HG02571 (cell line): Measurements from ENCODE around the gene OR1Q1.
"Not testable (repeated sequence)": the region's sequence is repeated elsewhere in the genome, so short reads cannot be mapped to it uniquely, and the experiment has no call there.

Experiments
- ATAC-seq: cut with Tn5 transposase; IDR thresholded peaks from one replicate; pipeline ENCODE4 v1.9.1; 2021; ENCODE audit warnings: mild to moderate bottlenecking, moderate library complexity; ENCODE audit not compliant: unreplicated experiment

OR1Q1 gene

GRCh38 chr9:122614362-122614761, at the start of gene OR1Q1:
TSS of gene OR1Q1 (plus strand) at chr9:122614738. CDS start at chr9:122614738, 0 bp downstream.
- no peak for ATAC-seq

- no peak for ATAC-seq
Observed at GRCh38 chr9:122567901-122568300, 46.6 kb upstream of the OR1Q1 start.

DNA sequence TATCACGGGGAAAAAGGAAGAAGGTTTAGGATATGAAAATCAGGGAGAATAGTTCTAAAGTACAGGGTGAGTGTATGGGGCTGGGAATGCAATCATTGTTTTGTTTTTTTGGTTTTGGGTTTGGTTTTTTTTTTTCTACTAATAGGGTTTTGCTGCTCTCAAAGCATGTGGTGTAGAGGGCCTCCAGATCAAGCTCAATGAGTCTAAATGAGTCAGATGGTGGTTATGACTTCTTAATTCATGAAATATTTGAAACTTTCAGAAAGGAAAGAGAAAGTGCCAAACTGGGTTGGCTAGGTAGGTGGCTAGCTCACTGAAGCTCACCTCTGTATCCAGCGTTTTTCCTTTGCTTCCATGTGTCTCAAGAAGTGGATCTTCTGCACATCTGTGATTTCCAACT, 42.1 kb upstream of the OR1Q1 start:
- ATAC-seq, result no peak

DNA sequence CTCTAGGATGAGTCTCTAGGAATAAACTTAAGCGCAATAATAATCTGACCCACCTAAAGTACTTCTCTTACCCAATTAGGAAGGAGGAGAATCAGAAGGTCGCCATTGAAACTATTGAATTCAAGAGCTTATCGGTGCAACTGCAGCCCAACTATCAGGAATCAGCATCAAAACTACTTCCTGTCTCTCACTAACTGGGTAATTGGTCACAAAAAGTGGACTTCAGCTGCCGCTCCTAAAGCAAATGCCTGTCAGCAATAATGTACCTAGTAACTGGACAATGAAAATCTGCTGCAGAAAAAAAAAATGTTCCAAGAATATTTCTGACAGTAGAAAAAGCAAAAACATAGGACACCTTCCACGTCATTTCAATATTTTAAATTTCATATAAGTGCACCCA, 34.7 kb upstream of the OR1Q1 start:
- ATAC-seq, result no peak

DNA sequence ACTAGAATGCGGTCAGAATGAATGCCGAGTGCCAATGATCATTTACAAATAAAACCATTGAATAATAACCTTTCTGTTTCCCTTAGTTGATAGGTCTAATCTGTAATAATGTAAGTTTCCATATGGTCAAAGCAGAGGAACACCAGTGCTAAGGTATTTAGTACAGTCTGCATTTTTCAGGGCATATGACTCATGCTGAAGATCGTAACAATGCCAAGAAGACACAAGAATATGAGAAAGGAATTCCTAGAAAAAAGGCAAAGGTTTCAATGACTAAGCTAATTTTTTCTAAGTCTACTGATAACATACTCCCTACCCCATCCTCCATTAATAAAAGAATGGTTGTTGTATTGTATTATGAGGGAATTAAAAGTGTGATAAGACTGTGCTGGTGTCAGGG, 34.2 kb upstream of the OR1Q1 start:
- ATAC-seq, result no peak

GRCh38 chr9:122583284-122583683, 31.3 kb upstream of the OR1Q1 start, which contains the start of gene OR1L8:
TSS of gene OR1L8 (minus strand) at chr9:122583384. CDS start at chr9:122568477, 14,907 bp downstream.
- ATAC-seq, result not testable (repeated sequence)

GRCh38 chr9:122605691-122606090, 8.8 kb upstream of the OR1Q1 start:
- ATAC-seq, result no peak

- no peak for ATAC-seq
Observed at GRCh38 chr9:122606587-122606986, 8.0 kb upstream of the OR1Q1 start.

- no peak for ATAC-seq
Observed at GRCh38 chr9:122609804-122610203, 4.7 kb upstream of the OR1Q1 start.

GRCh38 chr9:122619996-122620395, 5.5 kb downstream of the OR1Q1 start:
- no peak for ATAC-seq

GRCh38 chr9:122642226-122642625, 27.7 kb downstream of the OR1Q1 start:
- no peak for ATAC-seq

GRCh38 chr9:122656378-122656777, 41.8 kb downstream of the OR1Q1 start:
- ATAC-seq, result no peak

- ATAC-seq, result no peak
Observed at GRCh38 chr9:122657527-122657926, 43.0 kb downstream of the OR1Q1 start, which contains the start of gene OR1B1. TSS of gene OR1B1 (minus strand) at chr9:122657627.

GRCh38 chr9:122661416-122661815, 46.9 kb downstream of the OR1Q1 start, which contains the start of gene OR1L1:
TSS of gene OR1L1 (plus strand) at chr9:122661716. CDS start at chr9:122661716, 0 bp downstream.
- ATAC-seq, result no peak
